AG10803 (cell line): ENCODE measurements around the gene MAGI1.
A peak's percentile ranks its signal among the peaks of the same experiment; 100 is the strongest.

Experiments
- DNase-seq: peaks from one replicate; pipeline ENCODE4 v3.0.0; 2010; ENCODE audit warnings: low read depth
- H3K4me3 ChIP-seq: 2 replicates; pipeline ENCODE4 v1.5.1; 2011; ENCODE audit warnings: mild to moderate bottlenecking, low read length, control low read depth
- TF ChIP-seq, protein P1 (sequence below): conservative IDR thresholded peaks from 2 replicates; pipeline ENCODE4 v1.5.1; 2011; ENCODE audit warnings: mild to moderate bottlenecking, low read length, control low read depth, inconsistent platforms

The MAGI1 gene

DNA sequence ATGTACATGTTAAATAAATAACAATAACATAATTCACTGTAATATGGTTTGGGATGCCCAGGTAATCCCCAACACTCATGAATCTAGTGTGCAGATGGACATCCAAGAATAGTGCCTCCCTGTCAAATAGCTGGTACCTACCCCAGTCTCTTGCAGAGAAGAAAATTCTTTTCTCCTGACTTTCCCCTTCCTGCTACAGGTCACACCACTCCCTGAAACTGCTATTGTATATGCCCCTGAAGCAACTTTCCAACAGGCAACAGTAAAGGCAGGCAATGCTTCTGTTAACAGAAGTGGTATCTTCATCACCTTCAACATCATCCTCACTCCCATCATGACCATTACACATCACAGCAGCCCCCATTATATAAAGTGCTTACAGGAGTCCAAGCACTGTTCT is 431.6 kb downstream of the MAGI1 start:
- TF ChIP-seq, protein P1, sequence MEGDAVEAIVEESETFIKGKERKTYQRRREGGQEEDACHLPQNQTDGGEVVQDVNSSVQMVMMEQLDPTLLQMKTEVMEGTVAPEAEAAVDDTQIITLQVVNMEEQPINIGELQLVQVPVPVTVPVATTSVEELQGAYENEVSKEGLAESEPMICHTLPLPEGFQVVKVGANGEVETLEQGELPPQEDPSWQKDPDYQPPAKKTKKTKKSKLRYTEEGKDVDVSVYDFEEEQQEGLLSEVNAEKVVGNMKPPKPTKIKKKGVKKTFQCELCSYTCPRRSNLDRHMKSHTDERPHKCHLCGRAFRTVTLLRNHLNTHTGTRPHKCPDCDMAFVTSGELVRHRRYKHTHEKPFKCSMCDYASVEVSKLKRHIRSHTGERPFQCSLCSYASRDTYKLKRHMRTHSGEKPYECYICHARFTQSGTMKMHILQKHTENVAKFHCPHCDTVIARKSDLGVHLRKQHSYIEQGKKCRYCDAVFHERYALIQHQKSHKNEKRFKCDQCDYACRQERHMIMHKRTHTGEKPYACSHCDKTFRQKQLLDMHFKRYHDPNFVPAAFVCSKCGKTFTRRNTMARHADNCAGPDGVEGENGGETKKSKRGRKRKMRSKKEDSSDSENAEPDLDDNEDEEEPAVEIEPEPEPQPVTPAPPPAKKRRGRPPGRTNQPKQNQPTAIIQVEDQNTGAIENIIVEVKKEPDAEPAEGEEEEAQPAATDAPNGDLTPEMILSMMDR: no peak
- no peak overlapping the region for H3K4me3 ChIP-seq
- no peak for DNase-seq

DNA sequence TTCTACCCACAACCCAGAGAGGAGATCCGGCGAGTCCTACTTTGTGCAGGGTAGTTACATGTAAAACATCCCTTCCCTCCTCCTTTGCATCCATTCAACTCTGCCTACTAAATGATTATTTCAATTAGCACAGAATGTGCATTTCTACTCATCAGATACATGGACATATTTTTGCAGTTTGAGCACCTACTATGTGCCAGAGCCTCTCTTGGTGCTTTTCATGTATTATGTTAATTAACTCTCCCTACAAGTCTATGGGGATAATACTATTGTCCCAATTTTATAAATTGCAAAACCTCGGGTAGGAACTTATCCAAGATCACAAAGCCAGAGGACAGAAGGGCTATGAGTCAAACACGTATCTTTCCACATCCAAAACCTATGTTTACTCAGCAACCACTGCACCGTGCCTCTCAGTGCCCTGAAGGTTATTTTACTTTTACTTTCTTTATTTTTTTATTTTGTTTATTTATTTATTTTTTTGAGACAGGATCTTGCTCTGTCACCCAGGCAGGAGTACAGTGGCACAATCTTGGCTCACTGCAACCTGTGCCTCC is 432.8 kb downstream of the MAGI1 start:
- no peak overlapping the region for H3K4me3 ChIP-seq
- TF ChIP-seq, protein P1: no peak
- peak; percentile 42 for DNase-seq

DNA sequence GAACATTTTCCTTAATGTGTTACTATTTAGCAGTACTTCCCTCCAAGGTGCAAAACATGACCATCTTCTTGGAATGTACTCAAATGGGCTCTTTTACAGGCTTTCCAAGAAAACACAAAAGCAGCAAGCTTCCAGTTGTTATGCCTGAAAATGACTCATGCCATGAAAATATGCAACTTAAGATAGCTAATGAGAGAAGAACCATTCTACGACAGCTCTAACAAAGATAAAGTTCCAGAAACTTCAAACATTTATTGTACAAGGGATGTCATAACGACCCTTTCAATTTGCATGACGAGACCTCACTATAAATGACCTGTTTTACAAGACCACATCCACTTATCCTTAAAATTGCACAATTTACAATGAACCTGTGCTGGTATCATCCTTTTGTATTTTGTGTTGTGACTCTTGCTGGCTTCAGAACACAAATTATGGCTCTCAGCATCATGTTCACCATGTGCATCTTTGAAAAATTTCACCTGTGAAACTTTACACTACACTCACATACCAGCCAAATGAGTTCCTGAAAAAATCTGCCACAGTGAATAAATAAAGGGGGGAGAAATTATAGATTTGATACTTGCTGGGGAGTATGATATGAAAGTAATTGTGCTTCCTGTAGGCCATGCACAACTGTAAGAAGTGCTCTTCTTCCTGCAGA is 433.7 kb downstream of the MAGI1 start:
- TF ChIP-seq, protein P1: no peak
- H3K4me3 ChIP-seq: no peak overlapping the region
- DNase-seq: peak; percentile 89

DNA sequence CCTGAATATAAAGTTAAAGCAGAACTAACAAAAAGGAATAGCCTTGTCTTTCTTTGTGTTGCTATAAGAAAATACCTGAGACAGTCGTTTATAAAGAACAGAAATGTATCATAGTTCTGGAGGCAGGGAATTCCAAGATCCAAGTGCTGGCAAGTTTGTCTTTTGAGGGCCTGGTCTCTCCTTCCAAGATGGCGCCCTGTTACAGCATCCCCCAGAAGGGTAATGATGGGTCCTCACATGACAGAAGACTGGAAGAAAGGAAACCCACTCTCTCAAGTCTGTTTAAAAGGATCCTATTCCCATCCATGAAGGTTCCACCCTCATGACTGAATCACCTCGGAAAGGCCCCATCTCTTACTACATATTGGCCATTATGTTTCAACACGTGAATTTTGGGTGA is 435.1 kb downstream of the MAGI1 start:
- no peak overlapping the region for H3K4me3 ChIP-seq
- no peak for DNase-seq
- TF ChIP-seq, protein P1: no peak

DNA sequence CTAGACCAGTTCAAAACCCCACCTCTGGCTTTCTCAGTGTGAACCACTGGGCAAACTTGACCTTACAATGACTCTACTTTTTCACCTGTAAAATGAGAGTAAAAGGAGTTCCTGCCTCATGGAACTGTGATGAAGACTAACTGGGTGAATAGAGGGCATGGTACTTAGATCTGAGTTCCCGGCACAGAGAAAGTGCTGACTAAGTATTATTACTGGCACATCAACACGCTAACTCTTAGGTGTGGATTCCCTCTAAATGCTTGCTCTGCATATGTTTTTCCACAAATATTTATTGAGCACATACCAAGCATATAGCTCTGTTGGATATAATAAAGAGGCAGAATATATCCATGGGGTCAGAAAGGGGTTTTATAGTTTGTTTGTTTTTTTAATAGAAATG is 437.8 kb downstream of the MAGI1 start:
- no peak overlapping the region for H3K4me3 ChIP-seq
- no peak for DNase-seq
- TF ChIP-seq, protein P1: no peak

DNA sequence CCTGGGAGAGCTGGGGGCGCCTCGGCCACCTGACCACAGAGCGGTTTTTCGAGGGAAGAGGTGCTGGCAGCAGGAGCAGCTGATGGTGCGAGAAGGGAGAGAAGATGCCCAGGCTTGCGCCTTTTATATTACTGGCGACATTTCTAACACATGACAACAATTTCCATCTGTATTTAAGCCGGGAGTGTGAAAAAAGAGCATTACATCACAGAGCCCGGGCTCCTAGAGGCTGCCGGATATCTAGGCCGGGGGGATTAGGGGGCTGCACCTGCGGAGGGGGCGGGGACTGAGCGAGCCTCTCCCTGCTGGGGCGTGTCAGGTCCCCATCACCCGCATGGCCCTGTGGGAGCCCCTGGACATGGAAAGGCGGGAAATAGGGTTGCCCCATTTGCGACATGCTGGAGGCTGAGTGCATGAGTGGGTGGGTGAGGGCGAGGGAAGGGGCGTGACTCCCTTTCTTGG is 440.7 kb downstream of the MAGI1 start:
- H3K4me3 ChIP-seq: no peak overlapping the region; the same call in 1 of the 2 replicates
- no peak for DNase-seq
- TF ChIP-seq, protein P1: no peak
